Fibroblast of pulmonary artery (primary cell): ENCODE results near the gene NEDD4L.

Source experiments
- DNase-seq: peaks from one replicate; pipeline ENCODE4 v3.0.0-alpha.2; 2010; ENCODE audit warnings: low read depth
- H3K4me3 ChIP-seq: replicated peaks from 2 replicates; pipeline ENCODE4 v1.5.1; 2011; ENCODE audit warnings: low read depth, mild to moderate bottlenecking, control low read depth, low read length, moderate library complexity
- TF ChIP-seq, protein P1 (sequence below): IDR thresholded peaks from 2 replicates; pipeline ENCODE4 v1.5.1; 2011; ENCODE audit warnings: mild to moderate bottlenecking, control low read depth, low read length, inconsistent platforms; ENCODE audit errors: missing control alignments

Gene NEDD4L

DNA sequence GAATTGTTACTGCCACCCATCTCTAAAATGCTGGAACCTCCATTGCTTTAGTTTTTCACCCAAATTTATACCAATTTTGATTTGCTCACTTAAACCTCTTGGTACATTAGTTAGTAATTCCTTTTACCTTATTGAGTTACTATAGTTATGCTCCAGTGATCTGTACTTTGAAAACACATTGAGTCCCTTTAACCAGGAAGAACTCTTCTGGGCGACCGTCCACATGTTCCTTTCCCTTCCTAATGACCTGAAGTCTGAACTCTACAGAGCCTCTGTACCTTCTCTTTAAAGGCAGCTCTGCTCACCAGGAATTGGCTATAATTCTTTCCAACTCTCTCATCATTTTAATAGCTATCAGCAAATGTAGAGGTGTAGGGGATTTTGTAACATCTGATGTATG is 290.0 kb downstream of the NEDD4L start:
- DNase-seq = no peak
- TF ChIP-seq, protein P1, sequence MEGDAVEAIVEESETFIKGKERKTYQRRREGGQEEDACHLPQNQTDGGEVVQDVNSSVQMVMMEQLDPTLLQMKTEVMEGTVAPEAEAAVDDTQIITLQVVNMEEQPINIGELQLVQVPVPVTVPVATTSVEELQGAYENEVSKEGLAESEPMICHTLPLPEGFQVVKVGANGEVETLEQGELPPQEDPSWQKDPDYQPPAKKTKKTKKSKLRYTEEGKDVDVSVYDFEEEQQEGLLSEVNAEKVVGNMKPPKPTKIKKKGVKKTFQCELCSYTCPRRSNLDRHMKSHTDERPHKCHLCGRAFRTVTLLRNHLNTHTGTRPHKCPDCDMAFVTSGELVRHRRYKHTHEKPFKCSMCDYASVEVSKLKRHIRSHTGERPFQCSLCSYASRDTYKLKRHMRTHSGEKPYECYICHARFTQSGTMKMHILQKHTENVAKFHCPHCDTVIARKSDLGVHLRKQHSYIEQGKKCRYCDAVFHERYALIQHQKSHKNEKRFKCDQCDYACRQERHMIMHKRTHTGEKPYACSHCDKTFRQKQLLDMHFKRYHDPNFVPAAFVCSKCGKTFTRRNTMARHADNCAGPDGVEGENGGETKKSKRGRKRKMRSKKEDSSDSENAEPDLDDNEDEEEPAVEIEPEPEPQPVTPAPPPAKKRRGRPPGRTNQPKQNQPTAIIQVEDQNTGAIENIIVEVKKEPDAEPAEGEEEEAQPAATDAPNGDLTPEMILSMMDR = no peak

DNA sequence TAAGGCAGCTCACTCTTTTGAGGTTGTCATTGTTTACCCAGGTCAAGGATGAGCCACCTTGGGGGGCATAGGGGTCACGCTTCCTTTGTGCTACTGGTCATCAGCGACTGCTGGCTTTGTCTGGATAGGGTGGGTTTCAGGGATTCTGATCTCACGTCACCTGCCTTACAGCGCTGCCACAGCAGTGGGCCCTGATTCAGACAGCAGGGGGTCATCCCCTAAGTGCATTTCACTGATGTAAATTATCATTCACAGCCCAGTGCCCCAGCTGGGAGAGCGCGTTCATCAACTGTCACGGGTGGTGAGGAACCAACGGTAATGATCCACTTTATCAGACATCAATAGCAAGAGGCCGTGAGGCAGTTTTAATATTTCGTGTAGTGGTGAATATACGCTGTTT is 291.2 kb downstream of the NEDD4L start:
- no peak overlapping the region for H3K4me3 ChIP-seq
- TF ChIP-seq, protein P1 = no peak
- no peak for DNase-seq

More for the DNA sequence above, 290.0 kb downstream of the NEDD4L start:
- no peak overlapping the region for H3K4me3 ChIP-seq

DNA sequence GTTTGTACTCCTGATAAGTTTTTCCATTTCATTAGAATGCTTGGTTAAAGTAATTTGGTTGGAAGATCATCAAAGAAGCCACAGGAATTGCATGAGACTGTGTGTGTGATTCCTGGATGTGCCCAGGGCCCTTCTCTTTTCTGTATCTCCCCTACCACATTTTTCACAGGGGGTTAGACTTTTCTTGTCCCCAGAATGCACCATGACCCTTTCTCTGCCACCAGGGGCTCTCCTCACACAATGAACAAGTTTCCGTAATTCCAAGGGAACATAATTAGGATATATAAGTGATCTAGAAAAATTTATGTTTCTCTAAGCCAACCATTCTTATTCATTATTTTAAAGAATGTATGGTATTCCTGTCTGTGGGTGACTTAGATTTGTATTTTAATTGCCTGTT is 291.8 kb downstream of the NEDD4L start:
- H3K4me3 ChIP-seq = no peak overlapping the region
- TF ChIP-seq, protein P1 = peak; percentile 21
- no peak for DNase-seq

DNA sequence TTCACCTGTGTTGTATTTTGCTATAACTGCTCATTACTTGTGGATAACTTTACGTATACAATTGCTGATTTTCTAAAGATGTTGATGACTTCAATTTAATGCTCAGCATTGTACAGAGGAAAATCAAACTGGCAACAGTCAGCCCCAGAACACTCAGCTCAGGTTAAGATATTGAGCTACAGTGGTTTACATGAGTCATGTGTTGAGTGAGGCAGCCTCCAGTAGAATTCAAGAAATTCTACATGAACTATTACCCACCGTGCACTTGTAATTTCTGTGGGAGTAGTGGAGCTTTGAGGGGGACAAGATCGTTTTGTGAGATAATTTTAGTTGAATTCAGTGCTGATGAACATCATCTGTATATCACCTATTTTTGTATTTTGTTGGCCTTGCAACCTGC is 292.6 kb downstream of the NEDD4L start:
- TF ChIP-seq, protein P1 = no peak
- no peak overlapping the region for H3K4me3 ChIP-seq
- DNase-seq = no peak

DNA sequence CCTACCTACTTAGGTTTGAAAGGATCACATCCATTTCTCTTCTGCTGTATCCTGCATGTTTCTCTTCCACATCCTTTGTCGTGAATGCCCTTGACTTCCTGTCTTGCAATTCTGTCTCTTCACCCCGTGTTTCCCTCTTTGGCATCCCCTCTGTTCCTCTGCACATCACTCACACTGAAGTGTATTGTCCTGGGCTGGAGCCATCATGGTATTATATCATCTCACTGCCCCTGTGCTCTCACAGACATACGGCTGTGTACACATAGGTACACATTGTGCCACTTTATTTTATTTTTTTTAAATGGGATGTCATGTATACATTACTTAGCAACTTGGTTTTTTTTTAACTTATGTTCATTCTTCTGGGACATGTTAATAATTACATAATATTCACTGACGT is 293.3 kb downstream of the NEDD4L start:
- DNase-seq = no peak
- TF ChIP-seq, protein P1 = no peak
- no peak overlapping the region for H3K4me3 ChIP-seq

DNA sequence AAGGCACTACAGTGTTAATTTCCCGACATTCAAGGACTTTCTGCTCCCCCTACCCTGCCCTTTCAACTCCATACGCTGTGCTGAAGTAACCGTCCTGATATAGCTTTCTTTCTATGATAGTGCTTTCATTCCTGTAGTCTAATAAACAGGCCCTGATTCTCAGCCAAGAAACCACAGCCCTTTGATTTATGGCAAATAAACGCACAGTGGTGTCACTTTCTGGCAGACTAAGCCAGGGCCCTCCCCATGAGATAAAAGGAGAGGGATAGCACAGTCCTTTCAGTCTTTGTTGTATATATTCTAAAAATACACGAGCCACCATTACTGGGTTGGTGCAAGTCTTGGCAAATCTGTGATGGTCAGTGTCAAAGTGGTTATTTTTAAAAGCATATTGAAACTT is 293.7 kb downstream of the NEDD4L start:
- no peak overlapping the region for H3K4me3 ChIP-seq
- DNase-seq = peak; percentile 25
- TF ChIP-seq, protein P1 = no peak

DNA sequence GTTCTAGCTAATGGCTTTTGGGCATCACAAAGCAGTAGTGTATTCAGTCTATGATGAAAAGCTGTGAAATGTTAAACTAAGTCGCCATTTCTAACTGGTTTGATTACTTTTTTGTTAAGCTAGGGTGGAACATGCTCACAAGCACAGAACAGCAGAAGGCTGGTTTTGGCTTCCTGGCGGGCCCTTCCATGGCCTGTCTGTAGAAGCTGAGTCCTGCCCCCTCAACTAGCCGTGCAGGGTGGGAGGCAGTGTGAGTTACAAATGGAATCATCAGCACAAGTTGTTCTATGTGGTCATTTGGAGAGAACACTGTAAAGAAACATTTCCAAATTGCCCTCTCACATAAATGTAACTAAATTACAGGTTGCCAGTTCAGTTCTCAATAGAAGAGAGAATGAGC is 294.1 kb downstream of the NEDD4L start:
- H3K4me3 ChIP-seq = no peak overlapping the region
- TF ChIP-seq, protein P1 = no peak
- DNase-seq = no peak
